GM19452 (cell line): ENCODE measurements around the gene DDX50.
"Not testable (repeated sequence)": the region's sequence is repeated elsewhere in the genome, so short reads cannot be mapped to it uniquely, and the experiment has no call there.

ENCODE experiments used
- ATAC-seq: cut with Tn5 transposase; IDR thresholded peaks from one replicate; pipeline ENCODE4 v1.9.1; 2021; ENCODE audit not compliant: unreplicated experiment

Gene DDX50

GRCh38 chr10:68901105-68901927 is at the start of gene DDX50:
Gene DDX50 (plus strand): TSS chr10:68901315. CDS start chr10:68901385, 70 bp downstream.
- ATAC-seq = peak; percentile 98

- ATAC-seq = no peak
These were observed 44.8 kb upstream of the DDX50 start for GRCh38 chr10:68856352-68856751.

GRCh38 chr10:68857005-68857404 is 44.1 kb upstream of the DDX50 start:
- ATAC-seq = no peak

GRCh38 chr10:68861253-68861652 is 39.9 kb upstream of the DDX50 start:
- no peak for ATAC-seq

- ATAC-seq = no peak
These were observed 36.5 kb upstream of the DDX50 start for GRCh38 chr10:68864611-68865010.

- not testable (repeated sequence) for ATAC-seq
These were observed 32.9 kb upstream of the DDX50 start for GRCh38 chr10:68868173-68868572.

- no peak for ATAC-seq
These were observed 31.5 kb upstream of the DDX50 start for GRCh38 chr10:68869623-68870022.

GRCh38 chr10:68870061-68870460 is 31.1 kb upstream of the DDX50 start:
- no peak for ATAC-seq

- ATAC-seq = no peak
These were observed 30.5 kb upstream of the DDX50 start for GRCh38 chr10:68870545-68871104.

- no peak for ATAC-seq
These were observed 29.9 kb upstream of the DDX50 start for GRCh38 chr10:68871105-68871711.

GRCh38 chr10:68871731-68872342 is 29.3 kb upstream of the DDX50 start:
- no peak for ATAC-seq

GRCh38 chr10:68876246-68877138 is 24.6 kb upstream of the DDX50 start:
- ATAC-seq = no peak

- no peak for ATAC-seq
These were observed 23.5 kb upstream of the DDX50 start for GRCh38 chr10:68877482-68878110.

- ATAC-seq = no peak
These were observed 22.6 kb upstream of the DDX50 start for GRCh38 chr10:68878496-68878895.

GRCh38 chr10:68879628-68880027 is 21.5 kb upstream of the DDX50 start:
- no peak for ATAC-seq

- ATAC-seq = no peak
These were observed 20.9 kb upstream of the DDX50 start for GRCh38 chr10:68880181-68880580.

GRCh38 chr10:68895041-68895440 is 6.1 kb upstream of the DDX50 start:
- no peak for ATAC-seq

GRCh38 chr10:68897336-68897741 is 3.8 kb upstream of the DDX50 start:
- ATAC-seq = no peak

- no peak for ATAC-seq
These were observed 1.8 kb upstream of the DDX50 start for GRCh38 chr10:68899186-68899745.
